ENCODE measurements around the gene TOLLIP.

The TOLLIP gene

DNA sequence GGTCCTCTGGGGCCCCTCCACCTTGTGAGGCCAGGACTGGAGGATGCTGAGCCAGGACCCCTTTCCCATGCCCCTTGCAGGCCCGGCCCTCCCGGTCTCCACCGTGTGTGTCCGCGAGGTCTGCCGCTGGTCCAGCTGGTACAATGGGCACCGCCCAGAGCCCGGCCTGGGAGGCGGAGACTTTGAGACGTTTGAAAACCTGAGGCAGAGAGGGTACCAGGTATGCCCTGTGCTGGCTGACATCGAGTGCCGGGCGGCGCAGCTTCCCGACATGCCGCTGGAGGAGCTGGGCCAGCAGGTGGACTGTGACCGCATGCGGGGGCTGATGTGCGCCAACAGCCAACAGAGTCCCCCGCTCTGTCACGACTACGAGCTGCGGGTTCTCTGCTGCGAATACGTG is 68.7 kb downstream of the TOLLIP start:
- DNase-seq, result no peak

- DNase-seq, result no peak
Measured at GRCh38 chr11:1239596-1240205, 69.7 kb downstream of the TOLLIP start.

DNA sequence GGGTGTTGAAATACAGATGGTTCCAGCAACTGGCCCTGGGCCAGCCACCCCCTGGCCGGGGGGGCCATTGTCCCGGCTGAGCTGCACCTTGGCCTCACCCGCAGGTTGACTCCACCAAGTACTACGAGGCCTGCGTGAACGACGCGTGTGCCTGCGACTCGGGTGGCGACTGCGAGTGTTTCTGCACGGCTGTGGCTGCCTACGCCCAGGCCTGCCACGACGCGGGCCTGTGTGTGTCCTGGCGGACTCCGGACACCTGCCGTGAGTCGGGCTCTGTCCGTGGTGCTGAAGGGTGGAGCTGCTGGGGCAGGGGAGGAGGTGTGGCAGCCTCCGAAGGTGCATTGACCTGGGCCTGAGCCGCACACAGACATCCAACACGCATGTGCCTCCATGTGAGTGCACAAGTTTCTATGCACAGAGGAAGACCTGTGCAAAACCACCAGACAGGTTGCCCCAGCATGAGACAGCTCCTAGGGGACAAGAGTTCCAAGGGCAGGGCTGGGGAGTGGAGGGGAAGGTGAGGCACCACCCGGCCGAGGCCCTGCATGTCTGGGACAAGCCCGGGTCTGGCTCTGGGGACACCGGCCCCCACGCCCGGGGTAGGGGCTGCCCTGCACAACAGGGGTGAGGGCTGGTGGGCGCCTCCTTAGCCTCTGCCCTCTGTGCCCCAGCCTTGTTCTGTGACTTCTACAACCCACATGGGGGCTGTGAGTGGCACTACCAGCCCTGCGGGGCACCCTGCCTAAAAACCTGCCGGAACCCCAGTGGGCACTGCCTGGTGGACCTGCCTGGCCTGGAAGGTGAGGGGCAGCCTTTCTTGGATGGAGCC is 70.5 kb downstream of the TOLLIP start:
- no peak for DNase-seq

DNA sequence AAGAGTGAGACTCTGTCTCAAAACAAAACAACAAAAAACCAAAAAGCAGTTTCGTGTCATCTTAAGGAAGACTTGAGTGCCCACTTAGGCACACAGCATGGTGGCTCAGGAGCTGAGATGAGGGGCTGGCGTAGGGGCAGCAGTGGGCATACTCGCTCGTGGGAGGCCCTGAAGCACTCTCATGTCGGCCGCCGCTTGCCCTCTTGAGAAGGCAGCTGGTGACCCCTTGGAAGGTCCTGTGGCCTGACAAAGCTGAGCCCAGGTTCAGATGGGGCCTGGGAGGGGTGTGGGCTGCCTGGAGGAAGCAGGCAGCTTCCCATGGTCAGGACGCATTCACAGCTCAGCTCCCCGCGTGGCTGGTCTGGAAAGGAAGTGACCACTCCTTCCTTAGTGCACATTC is 71.6 kb downstream of the TOLLIP start:
- DNase-seq, result no peak

DNA sequence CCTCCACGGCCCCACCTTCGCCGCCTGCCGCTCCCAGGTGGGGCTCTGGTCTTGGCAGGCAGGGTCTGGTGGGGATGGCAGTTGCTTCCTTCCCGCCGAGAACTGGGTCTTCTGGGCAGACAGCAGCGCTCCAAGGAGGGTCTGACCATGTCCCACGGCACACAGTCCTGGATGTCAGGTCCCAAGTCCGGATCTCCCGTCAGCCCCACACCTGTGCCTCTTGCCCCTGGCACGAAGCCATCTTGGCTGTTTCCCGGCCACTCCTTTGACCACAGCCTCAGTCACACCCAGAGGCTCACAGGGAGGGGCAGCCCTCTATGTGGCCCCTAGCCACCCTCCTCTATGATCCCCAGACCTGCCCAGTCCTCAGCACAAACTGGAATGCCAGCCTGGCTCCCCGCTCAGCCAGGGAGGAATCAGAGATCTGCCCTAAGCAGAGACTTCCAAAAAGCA is 72.3 kb downstream of the TOLLIP start:
- no peak for DNase-seq

DNA sequence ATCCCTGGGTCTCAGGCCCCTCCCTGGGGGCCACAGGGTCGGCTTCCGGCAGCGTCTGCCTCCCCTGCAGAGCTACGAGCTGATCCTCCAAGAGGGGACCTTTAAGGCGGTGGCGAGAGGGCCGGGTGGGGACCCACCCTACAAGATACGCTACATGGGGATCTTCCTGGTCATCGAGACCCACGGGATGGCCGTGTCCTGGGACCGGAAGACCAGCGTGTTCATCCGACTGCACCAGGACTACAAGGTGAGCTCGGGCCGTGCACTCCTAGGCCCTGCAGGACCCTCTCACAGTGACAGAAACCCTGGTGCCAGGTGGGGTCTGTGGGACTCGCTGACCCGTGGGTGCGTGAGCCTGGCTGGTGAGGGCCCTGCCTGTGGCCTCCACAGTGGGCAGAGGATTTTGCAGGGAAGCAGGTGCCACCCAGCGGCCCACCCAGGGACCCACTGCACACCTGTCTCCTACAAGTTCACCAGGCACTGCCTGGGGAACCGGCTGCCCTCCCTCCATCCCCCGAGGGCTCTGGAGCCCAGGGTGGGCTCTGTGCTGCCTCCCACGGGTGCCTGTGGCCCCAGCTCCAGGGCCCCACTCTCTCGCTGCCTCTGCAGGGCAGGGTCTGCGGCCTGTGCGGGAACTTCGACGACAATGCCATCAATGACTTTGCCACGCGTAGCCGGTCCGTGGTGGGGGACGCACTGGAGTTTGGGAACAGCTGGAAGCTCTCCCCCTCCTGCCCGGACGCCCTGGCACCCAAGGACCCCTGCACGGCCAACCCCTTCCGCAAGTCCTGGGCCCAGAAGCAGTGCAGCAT is 72.9 kb downstream of the TOLLIP start:
- DNase-seq, result no peak

DNA sequence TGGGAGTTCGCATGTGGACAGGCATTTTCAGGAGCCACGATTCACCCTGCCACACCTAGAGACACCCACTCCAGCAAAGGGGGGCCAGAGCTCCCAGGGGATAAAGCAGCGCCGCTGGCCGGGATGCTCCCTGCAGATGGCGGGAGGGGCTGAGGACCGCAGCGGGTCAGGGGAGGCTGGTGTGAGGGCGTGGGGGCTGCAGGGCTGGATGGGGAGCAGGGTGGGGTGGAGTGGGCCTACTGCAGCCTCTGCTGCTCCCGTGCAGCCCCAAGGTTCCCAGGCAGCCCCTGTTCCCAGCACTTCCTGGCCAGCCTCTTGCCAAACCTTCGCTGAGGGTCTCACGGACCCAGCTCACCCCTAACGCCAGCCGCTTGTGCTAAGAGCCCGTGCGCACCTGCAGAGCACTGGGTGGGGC is 73.5 kb downstream of the TOLLIP start:
- DNase-seq, result no peak

- no peak for DNase-seq
Measured at GRCh38 chr11:1235306-1235900, 74.0 kb downstream of the TOLLIP start.

- DNase-seq, result no peak
Measured at GRCh38 chr11:1234771-1235305, 74.6 kb downstream of the TOLLIP start.

DNA sequence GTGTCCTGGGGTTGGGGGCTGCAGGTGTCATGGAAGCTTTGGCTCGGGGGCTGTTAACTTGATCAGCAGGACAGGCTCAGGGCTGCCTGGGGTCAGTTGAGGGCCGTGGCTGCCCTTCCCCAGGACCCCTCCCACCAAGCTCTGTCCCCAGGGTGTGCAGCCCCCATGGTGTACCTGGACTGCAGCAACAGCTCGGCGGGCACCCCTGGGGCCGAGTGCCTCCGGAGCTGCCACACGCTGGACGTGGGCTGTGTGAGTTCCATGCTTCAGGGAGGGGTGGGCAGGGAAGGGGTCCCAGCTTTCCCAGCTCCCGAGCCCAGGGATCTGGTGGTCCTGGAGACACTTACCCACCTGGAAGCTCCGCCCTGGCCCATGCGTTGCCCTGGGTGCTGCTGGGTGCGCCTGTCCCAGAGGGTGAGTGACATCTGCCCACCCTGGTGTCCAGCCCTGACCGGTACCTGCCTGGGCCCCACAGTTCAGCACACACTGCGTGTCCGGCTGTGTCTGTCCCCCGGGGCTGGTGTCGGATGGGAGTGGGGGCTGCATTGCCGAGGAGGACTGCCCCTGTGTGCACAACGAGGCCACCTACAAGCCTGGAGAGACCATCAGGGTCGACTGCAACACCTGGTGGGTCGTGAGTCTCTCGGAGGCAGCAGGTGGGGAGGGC is 75.2 kb downstream of the TOLLIP start:
- no peak for DNase-seq

DNA sequence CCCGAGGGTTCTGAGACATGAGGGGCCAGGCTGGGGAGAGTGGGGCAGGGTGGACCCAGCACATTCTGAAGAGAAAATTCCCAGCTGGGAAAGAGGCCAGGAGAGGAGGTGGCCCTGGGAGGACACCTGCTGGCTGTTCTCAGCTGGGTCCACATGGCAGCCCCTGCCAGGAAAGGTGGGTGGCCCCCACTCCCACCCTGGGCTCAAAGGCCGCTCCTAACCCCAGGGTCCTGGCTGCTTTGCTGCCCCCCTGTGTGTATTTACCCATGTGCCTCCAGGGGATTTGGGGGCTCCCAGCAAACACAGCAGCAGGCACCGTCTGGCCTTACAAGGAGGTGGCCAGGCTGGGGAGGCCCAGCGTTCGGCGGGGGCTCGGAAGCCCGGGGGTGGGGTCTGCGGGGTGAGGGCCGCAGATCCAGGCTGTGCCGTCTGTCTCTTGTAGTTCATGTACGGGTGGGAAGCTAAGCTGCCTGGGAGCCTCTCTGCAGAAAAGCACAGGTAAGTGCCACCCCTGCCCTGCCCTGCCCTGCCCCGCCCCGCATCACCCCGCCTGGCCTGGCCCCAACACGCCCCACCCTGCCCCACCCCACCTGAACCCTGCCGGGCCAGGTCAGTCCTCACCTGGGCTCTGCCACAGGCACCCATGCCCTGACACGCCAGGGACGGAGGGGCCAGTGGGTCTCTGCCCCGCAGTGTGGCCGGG is 75.9 kb downstream of the TOLLIP start:
- DNase-seq, result peak; percentile 43

DNA sequence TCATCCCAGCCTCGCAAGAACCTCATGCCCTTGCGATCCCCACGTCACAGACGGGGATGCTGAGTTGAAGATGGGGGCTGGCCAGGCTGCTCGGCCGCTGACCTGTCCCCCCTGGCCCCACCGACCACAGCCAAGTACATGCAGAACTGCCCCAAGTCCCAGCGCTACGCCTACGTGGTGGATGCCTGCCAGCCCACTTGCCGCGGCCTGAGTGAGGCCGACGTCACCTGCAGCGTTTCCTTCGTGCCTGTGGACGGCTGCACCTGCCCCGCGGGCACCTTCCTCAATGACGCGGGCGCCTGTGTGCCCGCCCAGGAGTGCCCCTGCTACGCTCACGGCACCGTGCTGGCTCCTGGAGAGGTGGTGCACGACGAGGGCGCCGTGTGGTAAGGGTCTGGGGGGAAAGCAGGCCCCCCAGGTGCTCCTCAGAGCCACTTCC is 76.5 kb downstream of the TOLLIP start:
- peak; percentile 34 for DNase-seq

GRCh38 chr11:1232021-1232882 is 77.2 kb downstream of the TOLLIP start:
- no peak for DNase-seq

DNA sequence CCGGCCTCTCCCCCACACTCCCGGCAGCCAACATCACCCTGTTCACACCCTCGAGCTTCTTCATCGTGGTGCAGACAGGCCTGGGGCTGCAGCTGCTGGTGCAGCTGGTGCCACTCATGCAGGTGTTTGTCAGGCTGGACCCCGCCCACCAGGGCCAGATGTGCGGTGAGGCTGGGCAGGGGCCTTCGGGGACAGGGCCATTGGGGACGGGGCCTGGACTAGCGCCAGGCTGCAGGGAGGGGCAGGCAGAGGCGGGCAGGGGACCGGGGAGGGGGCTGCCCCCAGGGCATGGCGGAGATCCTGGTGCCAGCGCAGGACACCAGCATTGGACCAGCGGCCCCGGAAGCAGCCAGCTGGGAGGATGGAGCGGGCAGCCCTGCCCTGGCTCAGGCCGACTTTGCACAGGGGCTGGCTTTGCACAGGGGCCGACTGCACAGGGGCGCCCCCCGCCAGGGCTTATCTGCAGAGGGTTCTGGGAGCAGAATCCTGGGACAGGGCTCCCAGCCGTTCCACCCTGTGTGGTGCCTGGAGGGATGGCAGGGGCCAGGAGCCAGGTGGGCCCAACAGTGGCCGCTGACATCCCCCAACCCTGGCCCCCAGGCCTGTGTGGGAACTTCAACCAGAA is 77.9 kb downstream of the TOLLIP start:
- DNase-seq, result peak; percentile 81

GRCh38 chr11:1230456-1231395 is 78.7 kb downstream of the TOLLIP start:
- no peak for DNase-seq

DNA sequence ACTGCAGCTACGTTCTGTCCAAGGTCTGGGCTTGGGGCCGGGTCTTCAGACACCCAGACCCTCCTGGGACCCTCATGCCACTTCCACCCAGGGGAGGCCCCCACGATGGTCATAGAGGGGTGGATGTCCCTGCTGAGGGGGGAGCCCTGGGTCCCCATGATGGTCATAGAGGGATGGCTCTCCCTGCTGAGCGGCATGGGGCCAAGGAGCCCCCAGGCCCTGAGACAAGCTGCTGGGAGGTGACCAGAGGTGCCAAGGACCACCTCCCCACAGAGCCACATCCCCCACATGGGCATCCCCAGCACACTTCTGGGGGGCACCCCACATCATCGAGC is 79.3 kb downstream of the TOLLIP start:
- no peak for DNase-seq

- no peak for DNase-seq
Measured at GRCh38 chr11:1229471-1230120, 79.8 kb downstream of the TOLLIP start.

GRCh38 chr11:1228921-1229451 is 80.4 kb downstream of the TOLLIP start:
- DNase-seq, result no peak

Measured in NCI-H69 (cell line).